GM19240 (cell line): ENCODE measurements around the gene ISLR.

Experiments
- DNase-seq: peaks from one replicate; pipeline ENCODE4 v3.0.0; 2011; ENCODE audit warnings: low spot score; ENCODE audit not compliant: insufficient read length

Gene ISLR

GRCh38 chr15:74173380-74174218 is at the start of gene ISLR:
TSS of gene ISLR (plus strand) at chr15:74173710. CDS start at chr15:74174859, 1,149 bp downstream.
- no peak for DNase-seq

- no peak for DNase-seq
These were observed 49.3 kb upstream of the ISLR start for GRCh38 chr15:74124196-74124595.

- no peak for DNase-seq
These were observed 48.8 kb upstream of the ISLR start for GRCh38 chr15:74124759-74125158.

GRCh38 chr15:74127255-74127953 is 46.1 kb upstream of the ISLR start:
- DNase-seq: peak; percentile 59

GRCh38 chr15:74127954-74128784 is 45.3 kb upstream of the ISLR start:
- DNase-seq: no peak

- no peak for DNase-seq
These were observed 44.5 kb upstream of the ISLR start for GRCh38 chr15:74128785-74129585.

GRCh38 chr15:74129586-74130154 is 43.8 kb upstream of the ISLR start:
- no peak for DNase-seq

- DNase-seq: no peak
These were observed 43.2 kb upstream of the ISLR start, which contains the start of gene ISLR2 for GRCh38 chr15:74130155-74130848. TSS of gene ISLR2 (plus strand) at chr15:74130586. CDS start at chr15:74132755, 2,169 bp downstream.

- DNase-seq: no peak
These were observed 42.5 kb upstream of the ISLR start for GRCh38 chr15:74130849-74131627.

GRCh38 chr15:74131628-74132413 is 41.7 kb upstream of the ISLR start:
- DNase-seq: no peak

GRCh38 chr15:74132681-74133651 is 40.5 kb upstream of the ISLR start:
- DNase-seq: no peak

- no peak for DNase-seq
These were observed 39.7 kb upstream of the ISLR start for GRCh38 chr15:74133694-74134386.

- no peak for DNase-seq
These were observed 39.0 kb upstream of the ISLR start for GRCh38 chr15:74134387-74135027.

- DNase-seq: no peak
These were observed 38.4 kb upstream of the ISLR start for GRCh38 chr15:74135041-74135565.

GRCh38 chr15:74136540-74136813 is 37.0 kb upstream of the ISLR start:
- no peak for DNase-seq
